Endodermal cell (in vitro differentiated cells): Measurements from ENCODE around the gene FAM186B. TPM values are rescaled to one million over a fixed set of nuclear protein-coding genes. Genes with fewer than 3 reads are reported as not detected.

ENCODE experiments used
- DNase-seq: peaks from one replicate; pipeline ENCODE4 v3.0.0-alpha.2; 2017
- H3K27ac ChIP-seq: 2 replicates; pipeline ENCODE4 v1.5.1; 2013; ENCODE audit warnings: mild to moderate bottlenecking, low read depth, low read length, moderate library complexity
- H3K27me3 ChIP-seq: 2 replicates; pipeline ENCODE4 v1.6.1; 2013; ENCODE audit warnings: mild to moderate bottlenecking, low read length, moderate library complexity; ENCODE audit not compliant: insufficient read depth, control insufficient read depth, poor library complexity, severe bottlenecking
- H3K36me3 ChIP-seq: 2 replicates; pipeline ENCODE4 v1.7.0; 2013; ENCODE audit warnings: mild to moderate bottlenecking, low read length, moderate library complexity; ENCODE audit not compliant: control insufficient read depth, insufficient read depth
- H3K4me1 ChIP-seq: one replicate; pipeline ENCODE4 v1.7.0; 2013; ENCODE audit warnings: low read length; ENCODE audit not compliant: control insufficient read depth, insufficient read depth
- H3K4me3 ChIP-seq: 2 replicates; pipeline ENCODE4 v1.5.1; 2013; ENCODE audit warnings: mild to moderate bottlenecking, low read length, moderate library complexity
- H3K9ac ChIP-seq: 2 replicates; pipeline ENCODE4 v1.6.1; 2013; ENCODE audit warnings: mild to moderate bottlenecking, low read length, moderate library complexity; ENCODE audit not compliant: poor library complexity, severe bottlenecking; ENCODE audit errors: extremely low read depth
- H3K9me3 ChIP-seq: 2 replicates; pipeline ENCODE4 v1.6.1; 2013; ENCODE audit warnings: mild to moderate bottlenecking, low read length, moderate library complexity; ENCODE audit not compliant: control insufficient read depth
- H3K27ac Mint-ChIP-seq: 2 replicates; pipeline ENCODE4 v1.8.0; 2020; ENCODE audit warnings: mixed read lengths
- H3K27me3 Mint-ChIP-seq: 2 replicates; pipeline ENCODE4 v1.8.0; 2021; ENCODE audit warnings: mild to moderate bottlenecking, mixed read lengths; ENCODE audit not compliant: insufficient read depth
- H3K36me3 Mint-ChIP-seq: 2 replicates; pipeline ENCODE4 v1.8.0; 2020; ENCODE audit warnings: low read depth, mixed read lengths
- H3K4me1 Mint-ChIP-seq: 2 replicates; pipeline ENCODE4 v1.8.0; 2020; ENCODE audit warnings: mixed read lengths
- H3K4me3 Mint-ChIP-seq: 2 replicates; pipeline ENCODE4 v1.8.0; 2020; ENCODE audit warnings: mild to moderate bottlenecking, moderate library complexity, mixed read lengths
- H3K9me3 Mint-ChIP-seq: 2 replicates; pipeline ENCODE4 v1.8.0; 2020; ENCODE audit warnings: mild to moderate bottlenecking, mixed read lengths
- CTCF ChIP-seq: fragments of 200-600 bp; sonication (generic); conservative IDR thresholded peaks from 2 replicates; pipeline ENCODE4 v1.5.0; 2021; ENCODE audit warnings: antibody characterized with exemption, mild to moderate bottlenecking
- WGBS, 2 experiments: methylation state at CpG; one replicate each; pipeline versions ENCODE4 v1.1.5 to v1.1.7; 2013; ENCODE audit warnings: missing lambda C conversion rate in 2 of 2, mixed read lengths in 1 of 2; ENCODE audit not compliant: insufficient coverage in 1 of 2, insufficient read length in 1 of 2; 5-methylcytosine and 5-hydroxymethylcytosine counted together
- total RNA-seq, 2 donors: library from RNA; stranded (reverse); fragmentation: NEBNext Ultra II Directional in 1 of 2; extraction: Animal tissue kit (Norgen Biotek cat#: 25700) in 1 of 2; gene quantifications; 2 replicates in 1 of 2; 3 replicates in 1 of 2; pipeline ENCODE4 v1.2.1, GENCODE V29; 2021

FAM186B gene
- total RNA-seq, 2 donors from 2014 or later = 0.22 to 0.26 TPM

GRCh38 chr12:49582850-49583249, 22.6 kb downstream of the FAM186B start:
- H3K36me3 Mint-ChIP-seq = peaks cover 16% of the 10 kb centered on the region
- H3K4me3 Mint-ChIP-seq = no peak overlapping the region
- Histone ChIP-seq H3K27me3 (no peaks in the 10 kb centered on the region), H3K4me3 (no peak overlapping the region), H3K36me3 (peaks cover 5% of the 10 kb centered on the region), H3K9me3 (no peaks in the 10 kb centered on the region), H3K27ac (no peak overlapping the region), H3K4me1 (no peaks in the 10 kb centered on the region), H3K9ac (no peak overlapping the region)
- H3K27me3 Mint-ChIP-seq = no peaks in the 10 kb centered on the region
- no peak overlapping the region for H3K27ac Mint-ChIP-seq
- no peak for DNase-seq
- no peaks in the 10 kb centered on the region for H3K9me3 Mint-ChIP-seq
- no peak for TF ChIP-seq CTCF
- peaks cover 9% of the 10 kb centered on the region for H3K4me1 Mint-ChIP-seq
- 89 to 100% methylated on average over 2 to 4 of the region's 4 CpGs for WGBS, 2 experiments

DNA sequence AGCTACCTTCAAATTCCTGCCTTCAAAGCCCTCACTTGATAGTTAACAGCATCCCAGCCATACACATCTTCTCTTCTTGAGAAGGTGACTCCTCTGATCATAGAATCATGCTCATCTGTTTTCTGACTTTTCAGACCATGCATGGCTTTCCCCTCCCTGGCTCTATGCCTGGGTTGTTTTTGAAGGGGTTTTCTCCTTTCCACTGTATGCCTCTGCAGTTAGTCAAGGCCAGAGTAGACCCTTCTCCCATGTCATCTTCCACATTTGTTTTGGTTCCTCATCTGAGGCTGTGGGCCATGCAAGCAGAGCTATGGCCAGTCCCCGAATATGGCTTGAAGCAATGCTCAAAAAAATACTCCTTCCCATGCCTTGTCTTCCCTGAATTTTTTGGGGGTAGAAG, 23.2 kb downstream of the FAM186B start:
- H3K4me3 ChIP-seq = no peak overlapping the region
- H3K9me3 Mint-ChIP-seq = no peaks in the 10 kb centered on the region
- no peak for TF ChIP-seq CTCF
- 33% methylated on average over 1 of the region's 1 CpG; no CpG with 5 or more reads in 1 of the 2 experiments for WGBS, 2 experiments
- no peak for DNase-seq
- H3K27me3 Mint-ChIP-seq = no peaks in the 10 kb centered on the region
- H3K27ac Mint-ChIP-seq = no peak overlapping the region
- H3K27ac ChIP-seq = no peak overlapping the region
- no peak overlapping the region for H3K9ac ChIP-seq
- no peaks in the 10 kb centered on the region for H3K4me1 ChIP-seq
- H3K9me3 ChIP-seq = no peaks in the 10 kb centered on the region
- peaks cover 16% of the 10 kb centered on the region for H3K36me3 Mint-ChIP-seq
- peaks cover 9% of the 10 kb centered on the region for H3K4me1 Mint-ChIP-seq
- no peak overlapping the region for H3K4me3 Mint-ChIP-seq
- peaks cover 5% of the 10 kb centered on the region for H3K36me3 ChIP-seq
- H3K27me3 ChIP-seq = no peaks in the 10 kb centered on the region

- peaks cover 4% of the 10 kb centered on the region for H3K36me3 ChIP-seq
- no peaks in the 10 kb centered on the region for H3K4me1 ChIP-seq
- H3K4me1 Mint-ChIP-seq = peaks cover 9% of the 10 kb centered on the region
- WGBS, 2 experiments = 27 to 32% methylated on average over 6 to 8 of the region's 8 CpGs
- TF ChIP-seq CTCF = peak; percentile 95
- H3K27ac ChIP-seq = peak overlapping the region; percentile 65
- H3K9me3 ChIP-seq = no peaks in the 10 kb centered on the region
- H3K9me3 Mint-ChIP-seq = no peaks in the 10 kb centered on the region
- no peak overlapping the region for H3K9ac ChIP-seq
- peaks cover 18% of the 10 kb centered on the region for H3K36me3 Mint-ChIP-seq
- no peaks in the 10 kb centered on the region for H3K27me3 Mint-ChIP-seq
- H3K4me3 ChIP-seq = no peak overlapping the region
- no peak overlapping the region for H3K4me3 Mint-ChIP-seq
- peak; percentile 99 for DNase-seq
- peak overlapping the region; percentile 52 for H3K27ac Mint-ChIP-seq
- no peaks in the 10 kb centered on the region for H3K27me3 ChIP-seq
Observed at GRCh38 chr12:49580572-49581535, 24.6 kb downstream of the FAM186B start.
